22Rv1 (cell line): ENCODE measurements around the gene GLUL.

Source experiments
- H3K27ac ChIP-seq: fragments of 450-650 bp; 2 replicates; pipeline ENCODE4 v1.5.1; 2017
- CTCF ChIP-seq: fragments of 450-650 bp; IDR thresholded peaks from 2 replicates; pipeline ENCODE4 v1.5.1; 2017; ENCODE audit warnings: mild to moderate bottlenecking
- ZFX ChIP-seq: fragments of 450-650 bp; IDR thresholded peaks from 2 replicates; pipeline ENCODE4 v1.6.1; 2017; ENCODE audit warnings: antibody characterized with exemption, borderline replicate concordance

Gene GLUL

DNA sequence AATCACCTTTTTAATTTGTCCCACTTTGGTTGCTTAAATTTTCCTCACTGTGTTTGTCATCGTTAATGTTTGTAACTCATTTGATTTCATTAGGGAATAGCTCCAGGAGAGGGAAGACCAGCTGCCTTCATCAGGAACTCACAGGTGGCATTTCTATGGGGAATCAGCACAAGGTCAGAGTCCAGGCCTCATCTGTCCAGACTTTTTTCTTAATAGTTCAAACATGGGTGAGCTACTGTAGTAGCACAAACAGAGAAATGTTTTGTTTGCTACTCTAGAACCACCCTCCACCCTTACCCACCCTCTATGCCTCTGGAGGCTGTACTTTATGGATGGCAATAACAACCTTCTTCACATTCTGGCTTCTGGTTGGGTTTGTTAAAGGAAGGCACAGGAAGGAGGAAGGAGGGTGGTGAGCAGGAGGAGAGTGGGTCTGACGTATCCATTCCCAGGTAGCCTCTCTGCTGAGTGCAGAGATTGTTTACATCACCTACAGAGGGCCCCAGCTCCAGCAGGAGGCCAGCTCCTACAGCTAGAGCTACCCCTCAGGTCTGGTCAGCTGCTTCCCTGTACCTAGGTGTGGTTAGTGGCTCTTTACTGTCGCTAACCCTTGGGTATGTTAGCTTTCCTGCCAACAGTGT, 17.0 kb upstream of the GLUL start:
- no peak for TF ChIP-seq CTCF
- no peak for TF ChIP-seq ZFX
- H3K27ac ChIP-seq: no peak overlapping the region

- H3K27ac ChIP-seq: no peak overlapping the region
- TF ChIP-seq ZFX (no peak), CTCF (no peak)
These were observed 16.1 kb upstream of the GLUL start for GRCh38 chr1:182407724-182408123.

DNA sequence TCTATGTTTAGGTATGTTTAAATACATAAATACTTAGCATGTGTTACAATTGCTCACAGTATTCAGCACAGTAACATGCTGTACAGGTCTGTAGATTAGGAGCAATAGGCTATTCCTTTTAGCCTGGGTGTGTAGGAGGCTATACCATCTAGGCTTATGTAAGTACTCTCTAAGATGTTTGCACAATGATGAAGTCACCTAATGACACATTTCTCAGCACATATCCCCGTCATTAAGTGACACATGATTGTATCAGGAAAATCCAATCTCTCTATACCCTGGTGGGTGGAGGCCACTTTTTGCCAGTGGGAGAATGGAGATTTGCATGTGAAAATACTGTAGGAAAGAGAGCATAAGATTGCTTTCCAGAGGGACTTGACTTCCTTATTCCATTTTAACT, 14.4 kb upstream of the GLUL start:
- no peak for TF ChIP-seq ZFX
- no peak for TF ChIP-seq CTCF
- no peak overlapping the region for H3K27ac ChIP-seq

DNA sequence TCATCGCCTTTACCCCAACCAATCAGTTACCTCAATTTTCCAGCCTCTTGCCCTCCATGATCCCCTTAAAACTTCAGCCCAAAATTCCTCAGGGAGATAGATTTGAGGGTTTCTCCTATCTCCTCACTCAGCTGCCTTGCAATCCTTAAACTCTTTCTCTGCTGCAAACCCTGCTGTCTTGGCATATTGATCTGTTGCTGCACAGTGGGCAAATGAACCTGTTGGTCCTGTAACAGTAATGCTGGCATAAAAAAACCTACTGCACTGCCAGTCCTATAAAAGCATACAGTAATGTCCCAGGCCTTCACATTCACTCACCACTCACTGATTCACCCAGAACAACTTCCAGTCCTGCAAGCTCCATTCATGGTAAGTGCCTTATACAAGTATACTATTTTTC, 14.0 kb upstream of the GLUL start:
- no peak overlapping the region for H3K27ac ChIP-seq
- TF ChIP-seq CTCF: no peak
- TF ChIP-seq ZFX: no peak

DNA sequence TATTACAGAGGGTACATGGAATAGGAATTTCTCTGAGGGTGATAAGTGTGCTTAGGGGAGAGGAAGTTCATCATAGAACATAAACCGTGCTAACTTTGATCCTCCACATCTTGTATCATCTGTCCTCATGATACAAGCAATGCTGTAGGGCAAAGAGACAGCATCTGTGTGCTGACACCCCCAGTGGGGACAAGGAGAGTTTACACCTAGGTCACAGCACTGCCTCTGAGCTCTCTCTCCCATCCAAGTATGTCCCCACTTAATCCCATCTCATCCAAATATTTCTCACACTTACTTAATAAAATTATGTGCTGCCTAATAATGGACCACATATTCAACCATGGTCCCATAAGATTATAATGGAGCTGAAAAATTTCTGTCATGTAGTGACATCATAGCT, 13.2 kb upstream of the GLUL start:
- TF ChIP-seq CTCF (no peak), ZFX (no peak)
- H3K27ac ChIP-seq: no peak overlapping the region

- H3K27ac ChIP-seq: no peak within 1 kb of the TSS
These were observed 9.0 kb upstream of the GLUL start, which contains the start of gene TEDDM1 for GRCh38 chr1:182400567-182400966. TEDDM1 (minus strand) TSS chr1:182400667; CDS start chr1:182400485, 182 bp downstream.

More at GRCh38 chr1:182400567-182400966, 9.0 kb upstream of the GLUL start, which contains the start of gene TEDDM1:
- no peak for TF ChIP-seq CTCF
